HEK293 (cell line): ENCODE measurements around the gene IP6K3.

Experiments used
- CTCF ChIA-PET: fragments of 350-600 bp; formaldehyde crosslinking; extraction: SDS; loops from one replicate; lab custom pipeline; 2021; ENCODE audit warnings: antibody characterized with exemption; lab: Yijun Ruan, JAX
- POLR2A ChIA-PET: fragments of 300-600 bp; formaldehyde crosslinking; extraction: SDS; loops from one replicate; lab custom pipeline; 2020; ENCODE audit warnings: antibody characterized with exemption, inconsistent platforms; lab: Yijun Ruan, JAX
- H3K27ac ChIP-seq: fragments of 200-500 bp; sonication (Bioruptor generic); 2 replicates; pipeline ENCODE4 v1.5.1; 2014; ENCODE audit warnings: low read depth, low read length, control low read depth, inconsistent platforms; ENCODE audit errors: extremely low read depth
- H3K36me3 ChIP-seq, 2 experiments: fragments of 200-500 bp in 1 of 2; sonication (Bioruptor generic) in 1 of 2; 1 replicate in 1 of 2; 2 replicates in 1 of 2; pipeline ENCODE4 v1.5.1; 2014 to 2017; ENCODE audit warnings: inconsistent platforms in 2 of 2, low read length in 2 of 2; ENCODE audit not compliant: control insufficient read depth in 2 of 2, insufficient read depth in 1 of 2
- H3K4me1 ChIP-seq: fragments of 200-500 bp; sonication (Bioruptor generic); 2 replicates; pipeline ENCODE4 v1.5.1; 2014; ENCODE audit warnings: mild to moderate bottlenecking, low read length, inconsistent platforms; ENCODE audit not compliant: control insufficient read depth, insufficient read depth
- H3K4me3 ChIP-seq: 2 replicates; pipeline ENCODE4 v1.5.1; 2011; ENCODE audit warnings: low read depth, mild to moderate bottlenecking, control low read depth, low read length, moderate library complexity
- H3K9me3 ChIP-seq: fragments of 200-500 bp; sonication (Bioruptor generic); 2 replicates; pipeline ENCODE4 v1.5.1; 2014; ENCODE audit warnings: low read depth, low read length, inconsistent platforms; ENCODE audit not compliant: control insufficient read depth, insufficient read depth
- KLF1 ChIP-seq: fragments of 450-650 bp; formaldehyde crosslinking; IDR thresholded peaks from 2 replicates; pipeline ENCODE4 v1.5.1; 2016; ENCODE audit warnings: missing biosample characterization, missing genetic modification characterization
- OSR2 ChIP-seq: fragments of 450-650 bp; formaldehyde crosslinking; IDR thresholded peaks from 2 replicates; pipeline ENCODE4 v1.5.1; 2016; ENCODE audit warnings: missing biosample characterization, missing genetic modification characterization
- WT1 ChIP-seq: fragments of 450-650 bp; formaldehyde crosslinking; IDR thresholded peaks from 2 replicates; pipeline ENCODE4 v1.5.1; 2016; ENCODE audit warnings: missing biosample characterization, missing genetic modification characterization
- ZBTB48 ChIP-seq: fragments of 450-650 bp; formaldehyde crosslinking; IDR thresholded peaks from 2 replicates; pipeline ENCODE4 v1.5.1; 2016; ENCODE audit warnings: missing biosample characterization, missing genetic modification characterization
- ZNF114 ChIP-seq: fragments of 450-650 bp; formaldehyde crosslinking; IDR thresholded peaks from 2 replicates; pipeline ENCODE4 v1.5.0; 2017; ENCODE audit warnings: missing biosample characterization, missing genetic modification characterization
- ZNF132 ChIP-seq: fragments of 450-650 bp; formaldehyde crosslinking; IDR thresholded peaks from 2 replicates; pipeline ENCODE4 v1.5.1; 2017; ENCODE audit warnings: missing biosample characterization, missing genetic modification characterization, borderline replicate concordance
- ZNF184 ChIP-seq: fragments of 450-650 bp; IDR thresholded peaks from 2 replicates; pipeline ENCODE4 v1.5.1; 2018; ENCODE audit warnings: missing biosample characterization, mild to moderate bottlenecking, missing genetic modification characterization
- ZNF214 ChIP-seq: fragments of 450-650 bp; formaldehyde crosslinking; IDR thresholded peaks from 2 replicates; pipeline ENCODE4 v1.5.1; 2017; ENCODE audit warnings: missing biosample characterization, mild to moderate bottlenecking, missing genetic modification characterization, borderline replicate concordance
- ZNF223 ChIP-seq: fragments of 450-650 bp; formaldehyde crosslinking; IDR thresholded peaks from 2 replicates; pipeline ENCODE4 v1.5.1; 2016; ENCODE audit warnings: missing biosample characterization, missing genetic modification characterization
- ZNF266 ChIP-seq: fragments of 450-650 bp; formaldehyde crosslinking; IDR thresholded peaks from 2 replicates; pipeline ENCODE4 v1.5.1; 2016; ENCODE audit warnings: missing biosample characterization, missing genetic modification characterization, low read depth
- ZNF274 ChIP-seq, 2 experiments: fragments of 200-500 bp in 1 of 2; fragments of 450-650 bp in 1 of 2; sonication (Bioruptor generic) in 1 of 2; formaldehyde crosslinking in 1 of 2; IDR thresholded peaks; 2 replicates each; pipeline versions ENCODE4 v1.5.1 to v1.6.1; 2014 to 2016; ENCODE audit warnings: borderline replicate concordance in 1 of 2, inconsistent platforms in 1 of 2, low read length in 1 of 2, missing biosample characterization in 1 of 2, missing genetic modification characterization in 1 of 2
- ZNF433 ChIP-seq: fragments of 450-650 bp; formaldehyde crosslinking; IDR thresholded peaks from 2 replicates; pipeline ENCODE4 v1.5.1; 2016; ENCODE audit warnings: missing biosample characterization, missing genetic modification characterization, low read depth
- ZNF624 ChIP-seq: fragments of 450-650 bp; formaldehyde crosslinking; IDR thresholded peaks from 2 replicates; pipeline ENCODE4 v1.5.1; 2017; ENCODE audit warnings: missing biosample characterization, missing genetic modification characterization
- TF ChIP-seq, protein P1 (sequence below): fragments of 450-650 bp; formaldehyde crosslinking; IDR thresholded peaks from 2 replicates; pipeline ENCODE4 v1.5.1; 2017; ENCODE audit warnings: missing biosample characterization, missing genetic modification characterization
- TF ChIP-seq, protein P2 (sequence below): fragments of 450-650 bp; formaldehyde crosslinking; IDR thresholded peaks from 2 replicates; pipeline ENCODE4; 2016; ENCODE audit warnings: missing biosample characterization, missing genetic modification characterization
- TF ChIP-seq, protein P3 (sequence below): fragments of 450-650 bp; formaldehyde crosslinking; optimal IDR thresholded peaks from 2 replicates; pipeline ENCODE3; 2016; ENCODE audit warnings: missing biosample characterization, mild to moderate bottlenecking, missing genetic modification characterization
- TF ChIP-seq, protein P4 (sequence below): fragments of 450-650 bp; formaldehyde crosslinking; conservative IDR thresholded peaks from 2 replicates; pipeline ENCODE4 v1.5.1; 2016; ENCODE audit warnings: low read depth, missing biosample characterization, missing genetic modification characterization
- TF ChIP-seq, protein P5 (sequence below): fragments of 450-650 bp; formaldehyde crosslinking; IDR thresholded peaks from 2 replicates; pipeline ENCODE4 v1.5.1; 2016; ENCODE audit warnings: missing biosample characterization, missing genetic modification characterization
- TF ChIP-seq, protein P6 (sequence below): fragments of 450-650 bp; formaldehyde crosslinking; IDR thresholded peaks from 2 replicates; pipeline ENCODE4 v1.5.1; 2016; ENCODE audit warnings: missing biosample characterization, missing genetic modification characterization, low read depth

The IP6K3 gene

DNA sequence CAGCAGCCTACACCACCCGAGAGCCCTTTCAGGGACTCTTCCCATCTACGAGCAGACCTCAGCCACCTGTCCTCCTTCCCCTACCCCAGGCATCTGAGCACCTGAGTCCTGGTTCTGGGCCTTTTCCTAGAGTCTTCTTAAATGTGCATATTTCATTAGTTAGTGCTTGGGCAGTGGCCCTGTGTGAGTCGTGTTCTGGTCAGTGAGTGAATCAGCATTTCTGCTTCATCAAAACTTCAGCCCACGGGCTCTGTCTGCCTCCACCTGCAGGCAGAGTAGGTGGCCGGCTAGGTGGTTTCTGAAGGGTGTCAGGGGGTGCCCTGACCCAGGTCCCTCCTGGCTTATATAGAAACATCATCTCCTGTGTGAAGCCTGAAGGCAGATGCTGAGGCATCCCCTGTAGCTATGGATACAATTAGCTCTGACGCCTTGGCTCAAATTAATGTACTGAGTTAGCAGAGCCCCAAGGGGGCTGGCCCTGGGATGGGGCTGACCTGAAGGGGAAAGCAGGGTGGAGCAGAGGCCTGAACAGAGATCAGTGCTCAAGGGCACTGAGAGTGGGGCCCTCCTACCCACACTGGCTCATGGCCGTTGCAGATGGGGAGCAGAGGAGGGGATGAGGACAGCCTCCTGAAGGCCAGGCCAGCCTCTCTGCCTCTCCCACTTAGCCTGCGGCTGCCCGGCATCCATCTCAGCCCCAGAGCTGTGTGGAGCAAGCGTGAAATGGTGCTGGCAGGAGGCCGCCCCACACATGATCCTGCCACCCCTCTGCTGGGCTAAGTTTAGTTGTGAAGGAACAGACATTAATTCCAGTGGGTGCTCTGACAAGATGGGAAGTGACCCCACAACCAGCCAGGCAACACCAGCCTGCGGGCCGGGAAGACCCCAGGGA is 13.6 kb downstream of the IP6K3 start:
- Histone ChIP-seq H3K27ac (no peak overlapping the region), H3K36me3 (no peaks in the 10 kb centered on the region), H3K9me3 (no peaks in the 10 kb centered on the region), H3K4me3 (no peak overlapping the region), H3K4me1 (no peaks in the 10 kb centered on the region)
- TF ChIP-seq ZNF274 (IDR thresholded peaks at IDR 0.05; ENCODE audit: low read length) (no peak), ZNF274 (tag by site-specific recombination; IDR thresholded peaks at IDR 0.05; ENCODE audit: borderline replicate concordance) (no peak), ZNF433 (tag by site-specific recombination) (no peak), KLF1 (tag by site-specific recombination) (no peak), ZBTB48 (tag by site-specific recombination) (no peak), ZNF214 (tag by site-specific recombination) (no peak), ZNF132 (tag by site-specific recombination) (no peak), ZNF223 (tag by site-specific recombination) (no peak)
- TF ChIP-seq, protein P1, sequence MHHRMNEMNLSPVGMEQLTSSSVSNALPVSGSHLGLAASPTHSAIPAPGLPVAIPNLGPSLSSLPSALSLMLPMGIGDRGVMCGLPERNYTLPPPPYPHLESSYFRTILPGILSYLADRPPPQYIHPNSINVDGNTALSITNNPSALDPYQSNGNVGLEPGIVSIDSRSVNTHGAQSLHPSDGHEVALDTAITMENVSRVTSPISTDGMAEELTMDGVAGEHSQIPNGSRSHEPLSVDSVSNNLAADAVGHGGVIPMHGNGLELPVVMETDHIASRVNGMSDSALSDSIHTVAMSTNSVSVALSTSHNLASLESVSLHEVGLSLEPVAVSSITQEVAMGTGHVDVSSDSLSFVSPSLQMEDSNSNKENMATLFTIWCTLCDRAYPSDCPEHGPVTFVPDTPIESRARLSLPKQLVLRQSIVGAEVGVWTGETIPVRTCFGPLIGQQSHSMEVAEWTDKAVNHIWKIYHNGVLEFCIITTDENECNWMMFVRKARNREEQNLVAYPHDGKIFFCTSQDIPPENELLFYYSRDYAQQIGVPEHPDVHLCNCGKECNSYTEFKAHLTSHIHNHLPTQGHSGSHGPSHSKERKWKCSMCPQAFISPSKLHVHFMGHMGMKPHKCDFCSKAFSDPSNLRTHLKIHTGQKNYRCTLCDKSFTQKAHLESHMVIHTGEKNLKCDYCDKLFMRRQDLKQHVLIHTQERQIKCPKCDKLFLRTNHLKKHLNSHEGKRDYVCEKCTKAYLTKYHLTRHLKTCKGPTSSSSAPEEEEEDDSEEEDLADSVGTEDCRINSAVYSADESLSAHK (tag by site-specific recombination) = no peak
- TF ChIP-seq, protein P2, sequence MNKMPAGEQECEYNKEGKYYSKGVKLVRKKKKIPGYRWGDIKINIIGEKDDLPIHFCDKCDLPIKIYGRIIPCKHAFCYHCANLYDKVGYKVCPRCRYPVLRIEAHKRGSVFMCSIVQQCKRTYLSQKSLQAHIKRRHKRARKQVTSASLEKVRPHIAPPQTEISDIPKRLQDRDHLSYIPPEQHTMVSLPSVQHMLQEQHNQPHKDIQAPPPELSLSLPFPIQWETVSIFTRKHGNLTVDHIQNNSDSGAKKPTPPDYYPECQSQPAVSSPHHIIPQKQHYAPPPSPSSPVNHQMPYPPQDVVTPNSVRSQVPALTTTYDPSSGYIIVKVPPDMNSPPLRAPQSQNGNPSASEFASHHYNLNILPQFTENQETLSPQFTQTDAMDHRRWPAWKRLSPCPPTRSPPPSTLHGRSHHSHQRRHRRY (tag by site-specific recombination) = no peak
- TF ChIP-seq, protein P3, sequence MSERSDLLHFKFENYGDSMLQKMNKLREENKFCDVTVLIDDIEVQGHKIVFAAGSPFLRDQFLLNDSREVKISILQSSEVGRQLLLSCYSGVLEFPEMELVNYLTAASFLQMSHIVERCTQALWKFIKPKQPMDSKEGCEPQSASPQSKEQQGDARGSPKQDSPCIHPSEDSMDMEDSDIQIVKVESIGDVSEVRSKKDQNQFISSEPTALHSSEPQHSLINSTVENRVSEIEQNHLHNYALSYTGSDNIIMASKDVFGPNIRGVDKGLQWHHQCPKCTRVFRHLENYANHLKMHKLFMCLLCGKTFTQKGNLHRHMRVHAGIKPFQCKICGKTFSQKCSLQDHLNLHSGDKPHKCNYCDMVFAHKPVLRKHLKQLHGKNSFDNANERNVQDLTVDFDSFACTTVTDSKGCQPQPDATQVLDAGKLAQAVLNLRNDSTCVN (tag by site-specific recombination) = no peak
- TF ChIP-seq, protein P4, sequence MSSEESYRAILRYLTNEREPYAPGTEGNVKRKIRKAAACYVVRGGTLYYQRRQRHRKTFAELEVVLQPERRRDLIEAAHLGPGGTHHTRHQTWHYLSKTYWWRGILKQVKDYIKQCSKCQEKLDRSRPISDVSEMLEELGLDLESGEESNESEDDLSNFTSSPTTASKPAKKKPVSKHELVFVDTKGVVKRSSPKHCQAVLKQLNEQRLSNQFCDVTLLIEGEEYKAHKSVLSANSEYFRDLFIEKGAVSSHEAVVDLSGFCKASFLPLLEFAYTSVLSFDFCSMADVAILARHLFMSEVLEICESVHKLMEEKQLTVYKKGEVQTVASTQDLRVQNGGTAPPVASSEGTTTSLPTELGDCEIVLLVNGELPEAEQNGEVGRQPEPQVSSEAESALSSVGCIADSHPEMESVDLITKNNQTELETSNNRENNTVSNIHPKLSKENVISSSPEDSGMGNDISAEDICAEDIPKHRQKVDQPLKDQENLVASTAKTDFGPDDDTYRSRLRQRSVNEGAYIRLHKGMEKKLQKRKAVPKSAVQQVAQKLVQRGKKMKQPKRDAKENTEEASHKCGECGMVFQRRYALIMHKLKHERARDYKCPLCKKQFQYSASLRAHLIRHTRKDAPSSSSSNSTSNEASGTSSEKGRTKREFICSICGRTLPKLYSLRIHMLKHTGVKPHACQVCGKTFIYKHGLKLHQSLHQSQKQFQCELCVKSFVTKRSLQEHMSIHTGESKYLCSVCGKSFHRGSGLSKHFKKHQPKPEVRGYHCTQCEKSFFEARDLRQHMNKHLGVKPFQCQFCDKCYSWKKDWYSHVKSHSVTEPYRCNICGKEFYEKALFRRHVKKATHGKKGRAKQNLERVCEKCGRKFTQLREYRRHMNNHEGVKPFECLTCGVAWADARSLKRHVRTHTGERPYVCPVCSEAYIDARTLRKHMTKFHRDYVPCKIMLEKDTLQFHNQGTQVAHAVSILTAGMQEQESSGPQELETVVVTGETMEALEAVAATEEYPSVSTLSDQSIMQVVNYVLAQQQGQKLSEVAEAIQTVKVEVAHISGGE (tag by site-specific recombination) = no peak
- POLR2A ChIA-PET = no interaction called here
- CTCF ChIA-PET = interaction anchor here (0.6 to 2.1 kb wide), 3 partner anchors 30 to 226 kb away, joined by 4 to 6 read pairs (median 6); no protein-coding TSS in a partner anchor

DNA sequence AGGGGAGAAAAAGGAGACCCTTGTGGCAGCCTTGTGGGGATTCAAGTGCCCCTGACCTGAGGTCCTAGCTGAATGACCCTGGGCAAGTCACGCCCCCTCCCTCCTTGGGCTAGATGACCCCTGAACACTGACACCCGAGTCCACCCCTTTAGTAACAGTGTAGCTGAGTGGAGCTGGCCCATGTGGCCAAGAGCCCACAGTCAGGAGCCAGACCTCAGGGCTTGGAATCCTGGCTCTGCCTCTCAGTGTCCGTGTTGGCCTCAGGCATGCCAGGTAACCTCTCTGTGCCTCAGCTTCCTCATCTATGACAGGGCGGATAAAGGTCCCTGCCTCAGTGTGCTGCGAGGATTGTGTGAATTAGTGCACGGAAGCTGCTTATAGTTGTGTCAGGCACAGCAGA is 14.3 kb downstream of the IP6K3 start:
- POLR2A ChIA-PET = interaction anchor here (1.2 kb wide), 1 partner anchor 21 kb away, joined by 5 read pairs; the partner anchor contains the start of gene UQCC2
- Histone ChIP-seq H3K4me3 (no peak overlapping the region), H3K27ac (no peak overlapping the region), H3K9me3 (no peaks in the 10 kb centered on the region), H3K4me1 (no peaks in the 10 kb centered on the region), H3K36me3 (no peaks in the 10 kb centered on the region)
- CTCF ChIA-PET = interaction anchor here (0.6 to 2.1 kb wide), 3 partner anchors 30 to 227 kb away, joined by 4 to 6 read pairs (median 6); no protein-coding TSS in a partner anchor
- TF ChIP-seq, protein P5, sequence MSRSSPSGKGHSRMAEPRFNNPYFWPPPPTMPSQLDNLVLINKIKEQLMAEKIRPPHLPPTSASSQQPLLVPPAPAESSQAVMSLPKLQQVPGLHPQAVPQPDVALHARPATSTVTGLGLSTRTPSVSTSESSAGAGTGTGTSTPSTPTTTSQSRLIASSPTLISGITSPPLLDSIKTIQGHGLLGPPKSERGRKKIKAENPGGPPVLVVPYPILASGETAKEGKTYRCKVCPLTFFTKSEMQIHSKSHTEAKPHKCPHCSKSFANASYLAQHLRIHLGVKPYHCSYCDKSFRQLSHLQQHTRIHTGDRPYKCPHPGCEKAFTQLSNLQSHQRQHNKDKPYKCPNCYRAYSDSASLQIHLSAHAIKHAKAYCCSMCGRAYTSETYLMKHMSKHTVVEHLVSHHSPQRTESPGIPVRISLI (tag by site-specific recombination) = no peak
- TF ChIP-seq ZNF114 (tag by site-specific recombination) (no peak), OSR2 (tag by site-specific recombination) (no peak), ZNF624 (tag by site-specific recombination) (no peak), ZNF266 (tag by site-specific recombination) (no peak), ZNF184 (no peak), WT1 (tag by site-specific recombination) (no peak)
- TF ChIP-seq, protein P2 (tag by site-specific recombination) = no peak
- TF ChIP-seq, protein P6, sequence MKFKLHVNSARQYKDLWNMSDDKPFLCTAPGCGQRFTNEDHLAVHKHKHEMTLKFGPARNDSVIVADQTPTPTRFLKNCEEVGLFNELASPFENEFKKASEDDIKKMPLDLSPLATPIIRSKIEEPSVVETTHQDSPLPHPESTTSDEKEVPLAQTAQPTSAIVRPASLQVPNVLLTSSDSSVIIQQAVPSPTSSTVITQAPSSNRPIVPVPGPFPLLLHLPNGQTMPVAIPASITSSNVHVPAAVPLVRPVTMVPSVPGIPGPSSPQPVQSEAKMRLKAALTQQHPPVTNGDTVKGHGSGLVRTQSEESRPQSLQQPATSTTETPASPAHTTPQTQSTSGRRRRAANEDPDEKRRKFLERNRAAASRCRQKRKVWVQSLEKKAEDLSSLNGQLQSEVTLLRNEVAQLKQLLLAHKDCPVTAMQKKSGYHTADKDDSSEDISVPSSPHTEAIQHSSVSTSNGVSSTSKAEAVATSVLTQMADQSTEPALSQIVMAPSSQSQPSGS (tag by site-specific recombination) = no peak
